Adrenal gland (tissue), 12 donors: ENCODE data around the gene FSIP2. TPM values are rescaled to one million over a fixed set of nuclear protein-coding genes. Genes with fewer than 3 reads are reported as not detected.

Source experiments
- DNase-seq, 7 donors: peaks; one replicate each; pipeline ENCODE4 v3.0.0-alpha.2; 2019 to 2020
- H3K27ac ChIP-seq, 5 donors: fragments of 200-600 bp; sonication (generic) in 4 of 5; 1 replicate in 3 of 5; 2 replicates in 2 of 5; pipeline versions ENCODE4 v1.5.1 to v1.8.0; 2016 to 2020; ENCODE audit warnings: mild to moderate bottlenecking in 1 of 5
- H3K27me3 ChIP-seq: fragments of 200-600 bp; 2 replicates; pipeline ENCODE4 v1.8.0; 2021
- H3K36me3 ChIP-seq, 2 donors: fragments of 200-600 bp; replicated peaks in 1 of 2; 1 replicate in 1 of 2; 2 replicates in 1 of 2; pipeline versions ENCODE4 v1.5.1 to v1.8.0; 2018 to 2022
- H3K4me1 ChIP-seq, 2 donors: fragments of 200-600 bp; replicated peaks in 1 of 2; 1 replicate in 1 of 2; 2 replicates in 1 of 2; pipeline versions ENCODE4 v1.5.1 to v1.8.0; 2018 to 2021
- H3K4me3 ChIP-seq, 4 donors: fragments of 200-600 bp; sonication (generic) in 3 of 4; one replicate each; pipeline ENCODE4 v1.5.1; 2016 to 2018
- H3K9me3 ChIP-seq, 3 donors: fragments of 200-600 bp; sonication (generic) in 1 of 3; replicated peaks in 1 of 3; 1 replicate in 2 of 3; 2 replicates in 1 of 3; pipeline versions ENCODE4 v1.5.1 to v1.8.0; 2016 to 2021
- POLR2A ChIP-seq, 2 donors: fragments of 450-650 bp; IDR thresholded peaks; one replicate each; pipeline ENCODE4 v1.6.1; 2017; ENCODE audit warnings: antibody characterized with exemption in 2 of 2, mild to moderate bottlenecking in 2 of 2, moderate library complexity in 1 of 2
- WGBS, 4 donors: extraction: QIAGEN DNeasy Blood & Tissue Kit in 2 of 4; methylation state at CpG; one replicate each; pipeline versions ENCODE4 v1.1.5 to v1.1.7; 2013 to 2017; 5-methylcytosine and 5-hydroxymethylcytosine counted together
- intact Hi-C, 2 donors: fragments of 100-400 bp; cut with DNase I; formaldehyde crosslinking; loops; one replicate each; pipeline versions ENCODE4 v1.14.1 to v1.15.0; 2022 to 2023
- polyA plus RNA-seq, 3 donors: library from polyadenylated mRNA; stranded (reverse); fragments of 200-250 nt in 2 of 3; fragments of 350-450 nt in 1 of 3; fragmentation: Illumina TruSeq in 1 of 3; extraction: RNeasy Lipid Tissue Mini Kit (QIAGEN cat#74804) in 1 of 3; gene quantifications; one replicate each; pipeline ENCODE4 v1.2.3, GENCODE V29; 2013 to 2014
- total RNA-seq, 9 donors: library from RNA; depleted of rRNA in 4 of 9; stranded (reverse); fragments of >200 nt in 4 of 9; fragments of 120-200 nt in 1 of 9; fragmentation: NEBNext Ultra II Directional in 1 of 9; extraction: Animal tissue kit (Norgen Biotek cat#: 25700) in 1 of 9; gene quantifications; one replicate each; pipeline versions ENCODE4 v1.1.0 to v1.2.4, GENCODE V29; 2013 to 2023
- TF ChIP-seq, protein P1 (sequence below), 6 experiments: fragments of 450-650 bp in 4 of 6; fragments of 200-600 bp in 2 of 6; sonication (generic) in 1 of 6; IDR thresholded peaks; 1 replicate in 5 of 6; 2 replicates in 1 of 6; pipeline versions ENCODE4 v1.5.1 to v1.8.0; 2016 to 2021; ENCODE audit warnings: antibody characterized with exemption in 6 of 6, mild to moderate bottlenecking in 2 of 6, moderate library complexity in 1 of 6
- donor health status: healthy with polysubstance abuse.
- donor health status: Bipolar disorder and iron deficiency.
- donor health status: DM: yes; HTN: yes; CAD: no.
- donor health status: DM: no; HTN: no; CAD: no.
- donor health status: DM: no; HTN: no; CAD: no.
- donor health status: DM: yes; HTN: yes; CAD: no.

Gene FSIP2
- total and polyA plus RNA-seq, 12 donors = 0.06 to 3.0 (median 0.73) TPM

DNA sequence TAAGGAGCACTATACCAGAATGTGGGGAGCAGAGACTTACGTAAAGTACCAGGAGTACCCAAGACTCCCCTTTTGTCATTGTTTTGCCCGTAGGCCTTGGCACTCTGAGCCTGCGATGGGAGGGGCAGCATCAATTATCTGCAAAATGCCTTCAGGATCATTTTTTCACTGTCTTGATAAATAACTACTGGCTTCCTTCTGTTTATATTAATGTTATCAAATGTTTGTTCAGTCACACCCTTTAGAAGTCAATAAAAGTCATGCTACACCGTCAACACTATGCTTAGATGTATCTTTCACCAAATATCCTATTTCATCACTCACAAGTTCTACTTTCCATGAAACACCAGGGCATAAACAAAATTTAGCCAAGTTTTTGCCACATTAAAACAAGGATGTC lies 116.3 kb downstream of the FSIP2 start:
- Histone ChIP-seq H3K27ac (no peak overlapping the region), H3K36me3 (no peaks in the 10 kb centered on the region), H3K4me1 (no peaks in the 10 kb centered on the region), H3K27me3 (no peaks in the 10 kb centered on the region), H3K9me3 (no peaks in the 10 kb centered on the region), H3K4me3 (no peak overlapping the region)
- no peak for DNase-seq
- TF ChIP-seq, protein P1, sequence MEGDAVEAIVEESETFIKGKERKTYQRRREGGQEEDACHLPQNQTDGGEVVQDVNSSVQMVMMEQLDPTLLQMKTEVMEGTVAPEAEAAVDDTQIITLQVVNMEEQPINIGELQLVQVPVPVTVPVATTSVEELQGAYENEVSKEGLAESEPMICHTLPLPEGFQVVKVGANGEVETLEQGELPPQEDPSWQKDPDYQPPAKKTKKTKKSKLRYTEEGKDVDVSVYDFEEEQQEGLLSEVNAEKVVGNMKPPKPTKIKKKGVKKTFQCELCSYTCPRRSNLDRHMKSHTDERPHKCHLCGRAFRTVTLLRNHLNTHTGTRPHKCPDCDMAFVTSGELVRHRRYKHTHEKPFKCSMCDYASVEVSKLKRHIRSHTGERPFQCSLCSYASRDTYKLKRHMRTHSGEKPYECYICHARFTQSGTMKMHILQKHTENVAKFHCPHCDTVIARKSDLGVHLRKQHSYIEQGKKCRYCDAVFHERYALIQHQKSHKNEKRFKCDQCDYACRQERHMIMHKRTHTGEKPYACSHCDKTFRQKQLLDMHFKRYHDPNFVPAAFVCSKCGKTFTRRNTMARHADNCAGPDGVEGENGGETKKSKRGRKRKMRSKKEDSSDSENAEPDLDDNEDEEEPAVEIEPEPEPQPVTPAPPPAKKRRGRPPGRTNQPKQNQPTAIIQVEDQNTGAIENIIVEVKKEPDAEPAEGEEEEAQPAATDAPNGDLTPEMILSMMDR (IDR thresholded peaks at IDR 0.05) = no peak
- TF ChIP-seq POLR2A (IDR thresholded peaks at IDR 0.05) = no peak
- intact Hi-C loops = no loop called here
- WGBS, 4 donors = 92 to 95% (median 93%) methylated on average over 4 of the region's 4 CpGs

DNA sequence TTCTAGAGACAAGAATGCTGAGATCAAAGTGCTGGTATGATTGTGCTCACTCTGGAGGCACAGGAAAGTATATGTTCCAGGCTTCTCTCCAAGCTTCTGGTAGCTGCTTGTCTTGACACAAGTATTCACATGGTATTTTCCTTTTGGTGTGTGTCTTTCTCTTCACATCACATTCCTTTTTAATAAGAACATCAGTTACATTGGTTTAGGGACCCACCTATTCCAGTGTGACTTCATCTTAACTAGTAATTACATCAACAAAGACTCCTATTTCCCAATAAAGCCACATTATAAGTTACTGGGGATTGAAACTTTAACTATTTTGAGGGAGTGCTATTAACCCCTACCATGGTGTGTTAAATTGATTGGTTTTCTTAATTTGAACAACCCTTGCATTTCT lies 119.1 kb downstream of the FSIP2 start:
- Histone ChIP-seq H3K9me3 (no peaks in the 10 kb centered on the region), H3K36me3 (no peaks in the 10 kb centered on the region), H3K4me1 (no peaks in the 10 kb centered on the region), H3K27me3 (no peaks in the 10 kb centered on the region), H3K4me3 (no peak overlapping the region), H3K27ac (no peak overlapping the region)
- no peak for TF ChIP-seq POLR2A (IDR thresholded peaks at IDR 0.05)
- TF ChIP-seq, protein P1 (IDR thresholded peaks at IDR 0.05) = no peak
- intact Hi-C loops = no loop called here
- no peak for DNase-seq

DNA sequence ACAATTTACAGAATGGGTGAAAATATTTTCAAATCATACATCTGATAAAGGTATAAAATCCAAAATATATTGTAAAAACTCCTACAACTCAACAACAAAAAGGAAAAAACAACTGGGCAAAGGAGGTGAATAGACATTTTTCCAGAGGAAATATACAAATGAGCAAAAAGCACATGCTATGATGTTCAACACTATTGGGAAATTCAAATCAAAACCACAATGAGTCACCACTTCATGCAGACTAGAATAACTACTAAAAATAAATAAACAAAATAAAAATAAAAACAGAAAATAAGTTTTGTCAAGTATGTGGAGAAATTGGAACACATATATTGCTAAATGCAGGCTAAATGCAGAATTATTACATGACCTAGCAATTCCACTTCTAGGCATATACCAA lies 120.9 kb downstream of the FSIP2 start:
- intact Hi-C loops = no loop called here
- no peaks in the 10 kb centered on the region for H3K27me3 ChIP-seq

DNA sequence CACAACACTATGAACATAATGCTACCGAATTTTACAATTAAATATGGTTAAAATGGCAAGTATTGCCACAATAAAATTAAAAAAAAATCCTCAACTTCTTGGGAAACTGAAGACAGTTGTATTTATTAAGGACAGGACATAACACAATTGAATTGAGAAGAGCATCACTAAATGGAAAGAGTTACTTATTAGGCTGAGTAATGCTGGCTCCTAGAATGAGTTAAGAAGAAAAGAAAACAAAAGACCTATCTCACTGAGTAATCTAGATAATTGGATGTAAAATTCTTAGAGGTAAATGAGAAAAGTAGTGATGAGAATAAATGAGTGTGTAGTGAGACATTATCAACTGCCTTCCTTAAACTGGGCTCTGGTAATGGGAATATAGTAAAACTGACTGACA lies 121.7 kb downstream of the FSIP2 start:
- Histone ChIP-seq H3K27me3 (no peaks in the 10 kb centered on the region), H3K4me3 (no peak overlapping the region), H3K36me3 (no peaks in the 10 kb centered on the region), H3K27ac (no peak overlapping the region), H3K4me1 (no peaks in the 10 kb centered on the region), H3K9me3 (no peaks in the 10 kb centered on the region)
- intact Hi-C loops = no loop called here
- 72 to 89% (median 83%) methylated on average over 1 of the region's 1 CpG for WGBS, 4 donors
- DNase-seq = no peak
- no peak for TF ChIP-seq POLR2A (IDR thresholded peaks at IDR 0.05)
- TF ChIP-seq, protein P1 (IDR thresholded peaks at IDR 0.05) = no peak

More for the DNA sequence above, 120.9 kb downstream of the FSIP2 start:
- H3K27ac ChIP-seq = no peak overlapping the region
- no peak for DNase-seq
- TF ChIP-seq, protein P1 (IDR thresholded peaks at IDR 0.05) = no peak
- no peak for TF ChIP-seq POLR2A (IDR thresholded peaks at IDR 0.05)
- no peaks in the 10 kb centered on the region for H3K4me1 ChIP-seq
- H3K36me3 ChIP-seq = no peaks in the 10 kb centered on the region
- no peaks in the 10 kb centered on the region for H3K9me3 ChIP-seq
- H3K4me3 ChIP-seq = no peak overlapping the region
